Metanephros (tissue), 2 donors: Measurements from ENCODE around the gene IKBIP. TPM values are rescaled to one million over a fixed set of nuclear protein-coding genes. Genes with fewer than 3 reads are reported as not detected.

Source experiments
- small RNA-seq: library from RNA; depleted of rRNA; stranded (forward); fragments of <200 nt; gene quantifications from one replicate; pipeline ENCODE3, GENCODE V24; 2014; ENCODE audit warnings: low replicate concordance
- total RNA-seq: library from RNA; depleted of rRNA; stranded (reverse); fragments of >200 nt; gene quantifications from one replicate; pipeline ENCODE4 v1.2.3, GENCODE V29; 2014

Gene IKBIP
- total RNA-seq, result 14.3 TPM

DNA sequence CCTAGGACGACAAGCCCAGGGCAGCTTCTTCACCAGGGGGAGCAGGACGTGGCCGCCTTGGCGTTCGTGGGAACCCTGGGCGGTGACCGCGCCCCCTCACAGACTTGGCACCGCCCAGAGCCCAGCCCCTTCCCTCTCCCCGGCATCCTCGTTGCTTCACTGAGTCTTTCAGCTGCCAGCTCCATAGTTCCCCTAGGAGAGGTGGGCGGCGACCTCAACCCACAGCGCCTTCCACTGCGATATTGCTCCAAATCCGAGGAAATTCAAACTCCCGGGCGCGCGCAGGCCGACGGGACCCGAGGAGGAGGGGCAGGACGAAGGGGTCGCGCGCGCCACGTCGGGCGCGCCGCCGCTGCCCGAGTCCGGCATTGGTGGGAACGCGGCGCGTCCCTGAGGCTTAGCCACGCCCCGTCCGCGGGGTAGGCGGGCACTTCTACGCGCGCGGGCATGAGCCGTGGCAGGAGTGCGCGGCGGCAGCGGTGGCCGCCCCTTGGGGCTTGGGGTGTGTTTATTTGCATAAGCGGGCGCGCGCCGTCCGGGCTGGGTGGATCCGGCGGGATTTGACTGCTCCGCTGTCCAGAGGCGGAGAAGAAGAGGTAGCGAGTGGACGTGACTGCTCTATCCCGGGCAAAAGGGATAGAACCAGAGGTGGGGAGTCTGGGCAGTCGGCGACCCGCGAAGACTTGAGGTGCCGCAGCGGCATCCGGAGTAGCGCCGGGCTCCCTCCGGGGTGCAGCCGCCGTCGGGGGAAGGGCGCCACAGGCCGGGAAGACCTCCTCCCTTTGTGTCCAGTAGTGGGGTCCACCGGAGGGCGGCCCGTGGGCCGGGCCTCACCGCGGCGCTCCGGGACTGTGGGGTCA lies at the start of gene IKBIP, which contains the start of gene APAF1:
TSS of gene IKBIP (minus strand) at position 77 of the 860 bp plus-strand sequence. CDS start 87 bp downstream, outside the sequence.
TSS of gene APAF1 (plus strand) at position 579 of the 860 bp plus-strand sequence. CDS start 3,070 bp downstream, outside the sequence.

GRCh38 chr12:98593351-98594049 lies 51.1 kb downstream of the IKBIP start, which contains the start of gene SLC25A3:
Gene SLC25A3, plus strand, starts transcription at chr12:98593686. Its CDS starts 293 bp downstream, at chr12:98593979.

Small RNA genes within 50 kb of the gene (small RNA-seq; reads per million reads assigned to genes)
- 9.6 reads per million, percentile 95 among the genes with 10 or more reads in this experiment for gene SNORA53

Other genes with a start within 250 kb of the IKBIP start
- gene TMPO, start 129.2 kb downstream of the IKBIP start, total RNA-seq, result 153 TPM
- gene SLC25A3, start 51.1 kb downstream of the IKBIP start, total RNA-seq, result 578 TPM
- gene APAF1, start 502 bp upstream of the IKBIP start, total RNA-seq, result 35.5 TPM